Stimulated activated CD8-positive, alpha-beta memory T cell treated with anti-CD3 and anti-CD28 coated beads, Interleukin-12 subunit alpha, Interleukin-12 subunit beta, amount 100 ng/mL, for 4 hours (primary cell): ENCODE measurements around the gene GPN1.
"Not testable (repeated sequence)": the region's sequence is repeated elsewhere in the genome, so short reads cannot be mapped to it uniquely, and the experiment has no call there.

Experiments
- DNase-seq: peaks from one replicate; pipeline ENCODE4 v3.0.0-alpha.2; 2020; ENCODE audit warnings: low read depth

The GPN1 gene

GRCh38 chr2:27627963-27628766, 685 bp upstream of the GPN1 start:
- no peak for DNase-seq

GRCh38 chr2:27630257-27630656, 1.4 kb downstream of the GPN1 start:
- not testable (repeated sequence) for DNase-seq

DNA sequence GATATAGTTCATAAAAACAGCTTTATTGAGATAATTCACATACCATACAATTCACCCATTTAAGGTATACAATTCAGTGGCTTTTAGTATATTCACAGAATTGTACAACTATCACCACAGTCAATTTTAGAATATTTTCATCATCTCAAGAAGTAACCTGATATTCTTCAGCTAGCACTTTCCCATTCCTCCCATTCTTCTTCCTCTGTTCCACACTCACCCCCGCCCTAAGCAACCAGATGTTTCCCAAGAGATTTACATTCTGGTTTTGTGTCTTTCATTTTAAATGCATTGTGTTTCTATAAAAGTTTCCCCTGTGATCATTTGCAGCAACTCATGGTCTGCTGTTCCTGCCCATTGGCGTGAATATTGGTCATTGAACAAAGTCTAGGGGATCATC, 5.4 kb downstream of the GPN1 start:
- DNase-seq: no peak

- no peak for DNase-seq
Observed at GRCh38 chr2:27636766-27637165, 7.9 kb downstream of the GPN1 start.

DNA sequence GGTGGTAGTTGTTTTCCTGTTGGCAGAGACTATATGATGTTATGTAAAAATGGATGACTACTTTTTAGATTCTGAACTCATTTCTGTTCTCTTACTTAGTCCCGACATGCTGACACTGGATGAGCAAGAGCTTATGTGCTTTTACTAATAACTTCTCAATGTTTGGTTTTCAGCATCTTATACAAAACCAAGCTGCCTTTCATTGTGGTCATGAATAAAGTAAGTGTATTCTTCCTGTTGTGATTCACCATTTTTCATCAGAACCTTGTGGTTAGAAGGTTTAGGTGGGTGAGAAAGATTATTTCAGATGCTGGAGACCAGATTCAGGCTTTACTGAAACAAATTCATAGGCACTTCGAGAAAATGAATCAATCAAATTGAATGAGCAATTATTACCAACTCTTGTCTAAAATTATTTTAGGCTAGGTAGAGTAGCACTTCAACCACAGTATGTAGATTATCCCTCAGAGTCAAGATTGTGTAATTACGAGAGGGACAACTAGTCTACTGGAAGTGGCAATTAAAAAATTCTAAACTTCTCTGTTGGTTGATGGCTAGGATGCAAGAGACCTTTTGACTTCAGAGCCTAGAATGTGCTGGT, 9.3 kb downstream of the GPN1 start:
- no peak for DNase-seq

- no peak for DNase-seq
Observed at GRCh38 chr2:27638709-27639108, 9.9 kb downstream of the GPN1 start.

DNA sequence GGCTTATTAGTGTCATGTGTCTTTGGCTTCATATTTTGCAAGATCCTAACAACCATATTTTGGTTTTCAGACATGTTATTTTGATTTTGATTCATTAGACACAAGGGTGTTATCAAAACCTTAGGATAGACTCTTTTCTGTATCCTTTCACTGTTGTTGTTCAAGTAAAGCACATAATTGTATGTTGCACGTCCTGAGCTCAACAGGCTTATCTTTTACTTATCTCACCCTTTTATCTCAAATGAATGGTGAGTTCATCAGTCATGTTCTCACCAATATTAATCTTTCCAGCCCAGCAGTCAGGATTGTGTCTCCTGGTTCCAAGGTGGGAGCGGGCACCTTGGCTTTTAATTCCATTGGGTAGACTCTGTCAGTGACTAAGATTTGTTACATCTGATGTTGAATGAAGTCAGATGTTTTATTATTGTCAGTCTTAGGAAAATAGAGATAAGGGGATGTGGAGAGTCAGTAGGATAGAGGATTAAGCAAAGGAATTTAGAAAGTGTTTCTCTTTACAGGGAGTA, 11.9 kb downstream of the GPN1 start:
- no peak for DNase-seq

GRCh38 chr2:27645197-27645596, 16.3 kb downstream of the GPN1 start:
- DNase-seq: no peak

- no peak for DNase-seq
Observed at GRCh38 chr2:27647289-27647688, 18.4 kb downstream of the GPN1 start.

- DNase-seq: no peak
Observed at GRCh38 chr2:27647737-27648136, 18.9 kb downstream of the GPN1 start.

- no peak for DNase-seq
Observed at GRCh38 chr2:27651056-27651455, 22.2 kb downstream of the GPN1 start.

GRCh38 chr2:27652341-27652740, 23.5 kb downstream of the GPN1 start:
- DNase-seq: no peak

- DNase-seq: no peak
Observed at GRCh38 chr2:27652790-27653189, 23.9 kb downstream of the GPN1 start.

DNA sequence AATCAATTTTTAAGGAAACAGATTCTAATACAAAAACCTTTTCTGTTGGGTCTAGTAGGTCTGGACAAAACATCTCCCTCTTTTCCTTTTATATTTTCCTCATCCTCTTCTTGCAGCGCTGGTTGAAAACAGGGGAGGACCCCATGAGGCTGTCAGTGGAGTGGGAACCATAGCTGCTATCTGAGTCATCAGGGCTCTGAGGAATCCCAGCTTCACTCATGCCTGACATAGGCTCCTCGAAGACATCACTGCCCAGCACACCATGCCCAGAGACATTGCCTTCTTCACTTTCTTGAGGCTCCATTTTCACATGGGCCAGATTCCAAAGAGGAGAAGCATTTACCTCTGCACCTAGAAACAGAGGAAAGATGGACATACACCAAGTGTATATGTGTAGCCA, 24.5 kb downstream of the GPN1 start:
- DNase-seq: no peak

GRCh38 chr2:27655155-27655951, 26.5 kb downstream of the GPN1 start:
- no peak for DNase-seq

GRCh38 chr2:27661371-27661770, 32.5 kb downstream of the GPN1 start:
- no peak for DNase-seq

GRCh38 chr2:27663285-27664153, 34.7 kb downstream of the GPN1 start, which contains the start of the genes SLC4A1AP and SUPT7L:
Gene SLC4A1AP, plus strand, starts transcription at chr2:27663889. Its CDS starts 26 bp downstream, at chr2:27663915.
Gene SUPT7L, minus strand, starts transcription at chr2:27663614. Its CDS starts 1,422 bp downstream, at chr2:27662192.
- DNase-seq: peak; percentile 60

GRCh38 chr2:27664154-27664574, 35.3 kb downstream of the GPN1 start:
- no peak for DNase-seq

GRCh38 chr2:27664622-27665363, 35.9 kb downstream of the GPN1 start:
- DNase-seq: no peak

DNA sequence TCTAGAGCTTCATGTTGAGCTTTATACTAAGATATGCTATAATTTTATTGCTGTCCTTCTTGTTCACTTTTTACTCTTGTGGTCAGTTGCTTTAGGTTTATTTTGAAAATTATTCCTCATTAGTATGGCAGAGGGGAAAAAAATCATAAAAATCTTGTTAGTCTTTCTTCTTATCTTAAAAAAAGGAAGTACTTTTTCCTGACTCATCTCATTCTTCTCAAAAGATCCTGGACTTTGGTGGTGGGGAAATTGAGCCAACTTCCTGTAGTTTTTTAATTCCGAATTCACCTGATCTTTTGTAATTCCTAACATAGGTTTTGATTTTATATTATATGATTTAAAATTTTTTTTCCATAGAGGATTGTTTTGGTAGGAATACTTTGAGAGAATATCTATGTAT, 38.6 kb downstream of the GPN1 start:
- no peak for DNase-seq

DNA sequence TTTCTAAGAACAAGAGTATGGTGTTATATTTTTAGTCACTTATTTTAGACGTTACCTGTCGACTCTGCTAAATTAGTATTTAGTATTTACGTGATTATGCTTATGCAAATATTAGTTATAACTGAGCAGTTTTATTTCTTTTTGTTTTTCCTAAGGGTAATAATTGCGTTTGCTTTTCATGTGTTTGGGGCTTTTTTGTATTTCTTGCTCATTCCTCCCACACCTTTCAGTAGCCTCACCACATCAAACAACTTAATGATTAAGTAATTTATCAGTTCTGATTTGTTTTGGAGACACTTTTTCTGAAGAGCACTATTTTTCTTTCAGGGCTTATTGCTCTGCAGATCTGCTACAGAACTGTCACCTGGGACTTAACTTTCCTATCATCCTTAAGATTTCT, 42.4 kb downstream of the GPN1 start:
- DNase-seq: no peak
